B cell (primary cell): ENCODE data around the gene CADPS. TPM values are rescaled to one million over a fixed set of nuclear protein-coding genes. Genes with fewer than 3 reads are reported as not detected.

Experiments
- ATAC-seq: fragments of 200-7000 bp; cut with Tn5 transposase; one replicate; pipeline ENCODE4 v1.10.0; 2021; ENCODE audit warnings: low read depth, mild to moderate bottlenecking, moderate number of reproducible peaks, moderate library complexity
- CTCF ChIA-PET: fragments of 350-600 bp; sonication (Branson Sonifier 250); formaldehyde crosslinking; loops from one replicate; lab custom pipeline; 2021; ENCODE audit warnings: antibody characterized with exemption, inconsistent platforms; lab: Charles Lee
- POLR2A ChIA-PET: fragments of 350-600 bp; sonication (Branson Sonifier 250); formaldehyde crosslinking; loops from one replicate; lab custom pipeline; 2021; ENCODE audit warnings: antibody characterized with exemption; lab: Charles Lee
- DNase-seq: peaks from one replicate; pipeline ENCODE4 v3.0.0; 2013
- H2AFZ ChIP-seq: 2 replicates; pipeline ENCODE4 v1.6.1; 2012; ENCODE audit warnings: mild to moderate bottlenecking, low read depth, low read length; ENCODE audit not compliant: insufficient read depth, poor library complexity, severe bottlenecking
- H3K27ac ChIP-seq, 2 donors: 1 replicate in 1 of 2; 2 replicates in 1 of 2; pipeline ENCODE4 v1.5.1; 2012 to 2013; ENCODE audit warnings: low read length in 2 of 2, mild to moderate bottlenecking in 2 of 2, moderate library complexity in 1 of 2
- H3K27me3 ChIP-seq, 4 experiments: fragments of 200-600 bp in 1 of 4; sonication (generic) in 1 of 4; replicated peaks in 1 of 4; 1 replicate in 2 of 4; 2 replicates in 2 of 4; pipeline versions ENCODE4 v1.6.1 to v1.7.0; 2013 to 2016; ENCODE audit warnings: low read length in 3 of 4, mild to moderate bottlenecking in 2 of 4, mixed read lengths in 1 of 4, moderate library complexity in 1 of 4; ENCODE audit not compliant: insufficient read depth in 4 of 4, control insufficient read depth in 3 of 4; ENCODE audit errors: control extremely low read depth in 1 of 4
- H3K36me3 ChIP-seq, 2 experiments: replicated peaks in 1 of 2; 1 replicate in 1 of 2; 2 replicates in 1 of 2; pipeline versions ENCODE4 v1.6.1 to v1.7.1; 2013; ENCODE audit warnings: low read length in 1 of 2; ENCODE audit not compliant: insufficient read depth in 2 of 2, control insufficient read depth in 1 of 2; ENCODE audit errors: control extremely low read depth in 1 of 2, extremely low read depth in 1 of 2
- H3K4me1 ChIP-seq, 2 donors: fragments of 200-600 bp in 1 of 2; sonication (generic) in 1 of 2; 1 replicate in 1 of 2; 2 replicates in 1 of 2; pipeline versions ENCODE4 v1.5.1 to v1.6.1; 2013 to 2017; ENCODE audit warnings: low read length in 2 of 2; ENCODE audit not compliant: control insufficient read depth in 2 of 2, insufficient read depth in 2 of 2
- H3K4me2 ChIP-seq: replicated peaks from 2 replicates; pipeline ENCODE3; 2012; ENCODE audit warnings: mild to moderate bottlenecking, low read depth, low read length; ENCODE audit not compliant: poor library complexity, severe bottlenecking
- H3K4me3 ChIP-seq, 5 experiments: fragments of 200-600 bp in 1 of 5; sonication (generic) in 1 of 5; 1 replicate in 3 of 5; 2 replicates in 2 of 5; pipeline versions ENCODE4 v1.5.1 to v1.7.0; 2011 to 2016; ENCODE audit warnings: low read length in 4 of 5, mild to moderate bottlenecking in 4 of 5, low read depth in 2 of 5, control low read depth in 1 of 5, moderate library complexity in 1 of 5; ENCODE audit not compliant: insufficient read depth in 1 of 5; ENCODE audit errors: control extremely low read depth in 1 of 5, extremely low read depth in 1 of 5
- H3K79me2 ChIP-seq: fragments of 200-600 bp; sonication (generic); one replicate; pipeline ENCODE4 v1.6.0; 2016; ENCODE audit warnings: low read length; ENCODE audit not compliant: control insufficient read depth, insufficient read depth
- H3K9ac ChIP-seq: fragments of 200-600 bp; sonication (generic); 2 replicates; pipeline ENCODE4 v1.6.1; 2017; ENCODE audit warnings: mild to moderate bottlenecking, low read length, moderate library complexity
- H3K9me3 ChIP-seq, 3 donors: one replicate each; pipeline versions ENCODE4 v1.6.1 to v1.7.1; 2013; ENCODE audit warnings: low read length in 2 of 3; ENCODE audit not compliant: control insufficient read depth in 2 of 3, insufficient read depth in 1 of 3; ENCODE audit errors: control extremely low read depth in 1 of 3
- H4K20me1 ChIP-seq: 2 replicates; pipeline ENCODE4 v1.6.0; 2012; ENCODE audit warnings: mild to moderate bottlenecking, low read length; ENCODE audit not compliant: insufficient read depth, control insufficient read depth, poor library complexity, severe bottlenecking
- H3K27ac Mint-ChIP-seq: one replicate; pipeline ENCODE4 v1.8.0; 2021; ENCODE audit warnings: mixed read lengths
- H3K27me3 Mint-ChIP-seq: one replicate; pipeline ENCODE4 v1.8.0; 2021; ENCODE audit warnings: mixed read lengths
- H3K4me1 Mint-ChIP-seq: one replicate; pipeline ENCODE4 v1.8.0; 2021; ENCODE audit warnings: mixed read lengths
- H3K4me3 Mint-ChIP-seq: one replicate; pipeline ENCODE4 v1.8.0; 2021; ENCODE audit warnings: mixed read lengths
- H3K9me3 Mint-ChIP-seq: one replicate; pipeline ENCODE4 v1.8.0; 2022; ENCODE audit warnings: mixed read lengths; ENCODE audit not compliant: insufficient read depth
- CTCF ChIP-seq: fragments of 200-600 bp; IDR thresholded peaks from one replicate; pipeline ENCODE4 v1.8.0; 2022; ENCODE audit warnings: antibody characterized with exemption, mild to moderate bottlenecking
- EZH2 ChIP-seq: IDR thresholded peaks from 2 replicates; pipeline ENCODE4 v1.6.1; 2012; ENCODE audit warnings: borderline replicate concordance, low read depth, mild to moderate bottlenecking, moderate library complexity, low read length; ENCODE audit not compliant: insufficient read depth, poor library complexity, severe bottlenecking
- WGBS: methylation state at CpG from one replicate; pipeline ENCODE4 v1.1.5; 2013; ENCODE audit warnings: missing lambda C conversion rate; ENCODE audit not compliant: insufficient coverage; 5-methylcytosine and 5-hydroxymethylcytosine counted together
- intact Hi-C: fragments of 100-400 bp; cut with micrococcal nuclease; formaldehyde crosslinking; loops from one replicate; pipeline ENCODE4 v1.10.0; 2022
- polyA plus RNA-seq: library from polyadenylated mRNA; depleted of rRNA; stranded (reverse); fragments of >200 nt; gene quantifications from 2 replicates; pipeline ENCODE4 v1.2.3, GENCODE V29; 2012
- total RNA-seq, 2 donors: library from RNA; stranded (reverse); fragments of 120-200 nt in 1 of 2; gene quantifications; 1 replicate in 1 of 2; 2 replicates in 1 of 2; pipeline versions ENCODE4 v1.2.3 to v1.2.4, GENCODE V29; 2013 to 2022

CADPS gene
- total and polyA plus RNA-seq, 2 donors (not counting 1 experiment from before 2014, with no cell fraction given): 0.16 to 0.22 TPM

GRCh38 chr3:62462104-62462762 lies 413.0 kb downstream of the CADPS start:
- intact Hi-C loops: no loop called here
- 82% methylated on average over 10 of the region's 19 CpGs for WGBS
- no peak for ATAC-seq

More at GRCh38 chr3:62462104-62462762, 413.0 kb downstream of the CADPS start:
- no peaks in the 10 kb centered on the region for H4K20me1 ChIP-seq
- no peak overlapping the region for H3K27ac ChIP-seq
- no peak overlapping the region for H2AFZ ChIP-seq
- CTCF ChIA-PET: no interaction called here
- no peak overlapping the region for H3K27ac Mint-ChIP-seq
- H3K36me3 ChIP-seq: no peaks in the 10 kb centered on the region
- peaks cover 3% of the 10 kb centered on the region for H3K27me3 Mint-ChIP-seq
- no peak for DNase-seq
- H3K4me1 Mint-ChIP-seq: no peaks in the 10 kb centered on the region
- H3K9me3 ChIP-seq: no peaks in the 10 kb centered on the region
- H3K9me3 Mint-ChIP-seq: no peaks in the 10 kb centered on the region
- no peaks in the 10 kb centered on the region for H3K27me3 ChIP-seq
- no peak overlapping the region for H3K4me3 Mint-ChIP-seq
- no peak overlapping the region for H3K4me2 ChIP-seq
- no peaks in the 10 kb centered on the region for H3K4me1 ChIP-seq
- TF ChIP-seq EZH2 (no peak), CTCF (no peak)
- no peaks in the 10 kb centered on the region for H3K79me2 ChIP-seq
- H3K9ac ChIP-seq: no peak overlapping the region
- no peak overlapping the region for H3K4me3 ChIP-seq
- POLR2A ChIA-PET: no interaction called here
